Brain pericyte (primary cell): ENCODE data around the gene SYDE1.

Experiments
- DNase-seq: peaks from one replicate; pipeline ENCODE4 v3.0.0-alpha.2; 2012; ENCODE audit warnings: low read depth, low spot score

The SYDE1 gene

GRCh38 chr19:15108845-15109767 is 1.9 kb downstream of the SYDE1 start:
- no peak for DNase-seq

- no peak for DNase-seq
These were observed 2.7 kb downstream of the SYDE1 start for GRCh38 chr19:15109768-15110417.

DNA sequence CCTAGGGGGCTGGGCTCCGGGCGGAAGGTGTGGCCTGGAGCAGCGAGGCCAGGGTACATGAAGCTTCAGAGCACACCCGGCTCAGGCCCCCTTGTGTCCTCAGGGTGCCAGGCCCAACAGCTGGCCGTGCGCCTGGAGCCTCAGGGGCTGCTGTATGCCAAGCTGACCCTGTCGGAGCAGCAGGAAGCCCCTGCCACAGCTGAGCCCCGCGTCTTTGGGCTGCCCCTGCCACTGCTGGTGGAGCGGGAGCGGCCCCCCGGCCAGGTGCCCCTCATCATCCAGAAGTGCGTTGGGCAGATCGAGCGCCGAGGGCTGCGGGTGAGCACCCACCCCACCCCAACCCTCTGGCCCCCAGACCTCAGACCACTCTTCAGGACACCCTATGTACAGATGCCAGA is 3.2 kb downstream of the SYDE1 start:
- DNase-seq: no peak

DNA sequence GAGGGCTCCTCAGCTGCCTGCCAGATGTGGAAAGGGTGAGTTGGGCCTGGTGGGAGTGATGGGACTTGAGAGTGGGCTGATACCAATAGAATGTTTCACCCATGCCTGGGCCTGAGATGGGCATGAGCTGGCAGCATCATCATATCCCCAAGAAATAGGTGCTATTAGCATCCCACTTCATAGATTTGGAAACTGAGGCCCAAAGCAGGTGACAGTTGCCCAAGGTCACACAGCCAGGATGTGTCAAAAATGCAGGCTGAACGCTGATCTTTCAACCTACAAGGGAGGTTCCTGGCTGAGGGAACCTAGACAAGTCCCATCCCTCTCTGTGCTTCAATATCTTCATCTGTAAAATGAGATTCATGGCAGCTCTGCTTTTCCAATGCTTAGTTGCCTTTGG is 4.6 kb downstream of the SYDE1 start:
- DNase-seq: no peak

- DNase-seq: no peak
These were observed 5.2 kb downstream of the SYDE1 start for GRCh38 chr19:15112385-15112784.

- DNase-seq: no peak
These were observed 6.3 kb downstream of the SYDE1 start for GRCh38 chr19:15113245-15114152.

GRCh38 chr19:15114153-15114540 is 6.9 kb downstream of the SYDE1 start:
- no peak for DNase-seq

- DNase-seq: no peak
These were observed 7.9 kb downstream of the SYDE1 start for GRCh38 chr19:15115080-15115479.

DNA sequence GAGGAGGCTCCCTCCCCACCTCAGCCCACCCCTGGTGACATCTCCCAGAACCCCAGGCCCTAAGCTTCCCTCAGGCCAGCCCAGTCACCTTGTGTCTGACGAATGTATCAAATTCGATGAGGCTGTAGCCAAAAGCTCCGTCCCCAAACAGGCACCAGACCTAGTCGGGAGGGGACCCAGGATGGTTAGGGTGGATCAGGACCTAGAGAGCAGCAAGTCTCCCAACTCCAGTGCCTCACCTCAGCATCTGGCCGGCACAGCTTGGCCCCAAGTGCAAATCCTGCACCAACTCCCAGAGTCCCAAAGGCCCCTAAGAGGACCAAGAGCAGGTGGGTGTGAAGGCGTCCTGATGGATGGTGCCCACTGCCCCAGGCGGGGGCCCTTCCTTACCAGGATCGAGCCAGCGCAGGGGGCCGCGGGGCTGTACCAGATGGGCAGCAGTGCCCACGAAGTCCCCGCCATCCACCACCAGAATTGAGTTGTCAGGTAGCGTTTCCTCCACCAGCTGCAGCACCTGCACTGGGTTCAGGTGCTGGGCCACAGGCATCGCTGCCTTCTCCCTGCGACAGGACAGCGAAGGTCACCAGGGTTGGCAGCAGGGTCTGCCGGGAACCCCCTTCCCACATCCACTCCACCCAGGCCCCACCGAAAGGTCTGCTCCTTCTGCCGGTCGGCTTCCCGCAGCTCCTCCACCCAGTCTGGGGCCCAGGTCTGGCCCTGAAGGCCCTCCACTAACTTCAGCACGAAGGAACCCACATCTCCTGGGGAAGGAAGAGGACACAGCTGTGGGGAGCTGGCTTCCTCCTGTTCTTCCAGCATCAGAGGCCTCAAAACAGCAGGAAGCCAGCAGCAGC is 8.8 kb downstream of the SYDE1 start:
- DNase-seq: no peak

GRCh38 chr19:15116856-15117255 is 9.7 kb downstream of the SYDE1 start:
- no peak for DNase-seq

GRCh38 chr19:15118248-15118647 is 11.0 kb downstream of the SYDE1 start:
- DNase-seq: no peak

GRCh38 chr19:15118789-15119494 is 11.7 kb downstream of the SYDE1 start:
- DNase-seq: no peak

DNA sequence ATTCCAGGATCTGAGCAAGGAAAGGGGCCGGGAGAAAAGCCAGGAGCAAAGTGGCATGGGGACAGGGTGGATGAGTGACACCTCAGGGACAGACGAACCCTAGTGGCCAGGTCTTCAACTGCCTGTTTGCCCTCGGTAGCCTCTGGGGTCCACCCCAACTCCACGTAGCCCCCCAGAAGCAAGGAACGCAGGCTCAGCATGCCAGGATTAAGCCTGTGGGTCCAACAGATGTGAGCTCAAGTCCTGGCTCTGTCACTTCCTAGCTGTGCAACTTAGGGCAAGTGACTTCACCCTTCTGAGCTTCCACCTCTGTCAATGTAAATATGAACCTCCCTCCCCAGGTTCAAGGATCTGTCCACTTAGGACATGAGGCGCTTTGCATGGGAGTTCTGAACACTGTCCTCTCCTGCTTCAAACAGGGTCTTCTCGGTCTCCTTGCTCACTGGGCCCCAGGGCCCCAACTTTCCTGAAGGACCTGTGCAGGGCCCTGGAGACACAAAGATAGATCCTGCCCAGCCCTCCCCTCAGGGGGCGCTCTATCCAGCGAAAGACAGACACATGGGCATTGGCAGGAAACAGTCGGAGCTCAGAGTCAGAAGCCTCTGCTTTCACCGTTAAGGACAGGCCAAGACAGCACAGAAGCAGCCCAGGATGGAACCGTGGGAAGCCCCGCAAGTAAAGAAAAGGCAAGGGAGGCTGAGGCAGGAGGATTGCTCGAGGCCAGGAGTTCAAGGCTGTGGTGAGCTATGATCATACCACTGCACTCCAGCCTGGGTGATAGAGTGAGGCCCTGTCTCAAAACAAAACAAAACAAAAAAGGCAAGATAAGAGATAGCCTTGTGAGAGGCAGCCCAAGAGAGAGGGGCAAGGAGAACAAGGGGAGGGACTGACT is 13.2 kb downstream of the SYDE1 start:
- no peak for DNase-seq

DNA sequence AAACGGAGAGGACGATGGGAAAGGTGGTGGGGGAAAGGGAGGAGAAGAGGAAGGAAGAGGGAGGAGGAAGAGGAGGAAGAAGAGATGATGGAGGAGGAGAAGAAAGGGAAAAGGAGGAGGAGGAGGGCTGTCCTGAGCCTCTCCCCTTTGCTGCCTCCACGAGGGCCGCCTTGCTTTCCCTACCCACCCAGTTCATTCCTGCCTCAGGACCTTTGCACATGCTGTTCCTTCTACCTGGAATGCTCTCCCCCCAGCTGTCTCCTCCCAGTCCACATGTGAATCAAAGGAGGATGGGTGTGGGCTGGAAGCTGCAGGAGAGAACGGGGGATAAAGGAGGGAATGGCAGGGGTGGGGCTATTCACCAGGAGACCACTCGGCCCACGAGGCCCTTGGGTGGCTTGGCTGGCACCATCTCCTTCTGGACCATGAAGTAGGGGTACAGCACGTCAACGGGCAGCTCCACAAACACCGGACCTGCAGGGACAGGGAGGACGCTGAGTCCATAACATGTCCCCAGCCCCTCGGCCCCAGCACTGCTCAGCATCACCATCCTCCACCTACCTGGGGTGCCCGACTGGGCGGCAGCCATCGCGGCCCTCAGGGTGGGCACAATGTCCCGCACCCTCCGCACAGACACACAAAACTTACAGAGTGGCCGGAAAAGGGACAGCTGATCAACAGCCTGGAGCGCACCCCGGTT is 15.3 kb downstream of the SYDE1 start:
- DNase-seq: no peak

GRCh38 chr19:15123031-15123890 is 16.1 kb downstream of the SYDE1 start:
- DNase-seq: no peak

- no peak for DNase-seq
These were observed 16.7 kb downstream of the SYDE1 start for GRCh38 chr19:15123900-15124299.

- DNase-seq: no peak
These were observed 17.5 kb downstream of the SYDE1 start for GRCh38 chr19:15124572-15125231.
